Smooth muscle cell (in vitro differentiated cells): ENCODE data around the gene CYGB. TPM values are rescaled to one million over a fixed set of nuclear protein-coding genes. Genes with fewer than 3 reads are reported as not detected.
"Not testable (repeated sequence)": the region's sequence is repeated elsewhere in the genome, so short reads cannot be mapped to it uniquely, and the experiment has no call there.

ENCODE experiments used
- DNase-seq: peaks from one replicate; lab custom pipeline; 2025; ENCODE audit not compliant: unreplicated experiment; lab: John Stamatoyannopoulos, UW
- H2AFZ ChIP-seq: fragments of 200-600 bp; sonication (generic); 2 replicates; pipeline ENCODE4 v1.6.0; 2016; ENCODE audit warnings: antibody characterized with exemption, low read depth, mild to moderate bottlenecking
- H3F3A ChIP-seq: fragments of 200-600 bp; sonication (generic); 2 replicates; pipeline ENCODE4 v1.6.0; 2017; ENCODE audit warnings: antibody characterized with exemption, low read depth
- H3K27ac ChIP-seq: fragments of 200-600 bp; sonication (generic); 2 replicates; pipeline ENCODE4 v1.5.1; 2016; ENCODE audit warnings: low read depth, mild to moderate bottlenecking
- H3K27me3 ChIP-seq: fragments of 200-600 bp; sonication (generic); 2 replicates; pipeline ENCODE4 v1.6.1; 2016; ENCODE audit warnings: low read depth, mild to moderate bottlenecking
- H3K36me3 ChIP-seq: fragments of 200-600 bp; sonication (generic); 2 replicates; pipeline ENCODE4 v1.5.1; 2016; ENCODE audit warnings: low read depth
- H3K4me1 ChIP-seq: fragments of 200-600 bp; sonication (generic); 2 replicates; pipeline ENCODE4 v1.5.1; 2016; ENCODE audit warnings: low read depth
- H3K4me2 ChIP-seq: fragments of 200-600 bp; sonication (generic); 2 replicates; pipeline ENCODE4 v1.6.0; 2016; ENCODE audit warnings: mild to moderate bottlenecking
- H3K4me3 ChIP-seq: fragments of 200-600 bp; sonication (generic); 2 replicates; pipeline ENCODE4 v1.5.1; 2016; ENCODE audit warnings: mild to moderate bottlenecking
- H3K79me2 ChIP-seq: fragments of 200-600 bp; sonication (generic); 2 replicates; pipeline ENCODE4 v1.6.0; 2016; ENCODE audit warnings: low read depth, mild to moderate bottlenecking
- H3K9ac ChIP-seq: fragments of 200-600 bp; sonication (generic); 2 replicates; pipeline ENCODE4 v1.6.0; 2016; ENCODE audit warnings: low read depth
- H3K9me3 ChIP-seq: fragments of 200-600 bp; sonication (generic); replicated peaks from 2 replicates; pipeline ENCODE4 v1.5.1; 2016; ENCODE audit warnings: low read depth
- H4K20me1 ChIP-seq: fragments of 200-600 bp; sonication (generic); 2 replicates; pipeline ENCODE4 v1.6.0; 2016; ENCODE audit warnings: low read depth
- CTCF ChIP-seq: fragments of 200-600 bp; sonication (generic); IDR thresholded peaks from 2 replicates; pipeline ENCODE4 v1.5.1; 2017; ENCODE audit warnings: borderline replicate concordance, mild to moderate bottlenecking, antibody characterized with exemption; ENCODE audit not compliant: insufficient read depth, poor library complexity, severe bottlenecking
- WGBS: methylation state at CpG from one replicate; pipeline ENCODE4 v1.1.7; 2016; ENCODE audit warnings: low lambda C conversion rate; 5-methylcytosine and 5-hydroxymethylcytosine counted together
- polyA plus RNA-seq: library from polyadenylated mRNA; unstranded; fragments of >200 nt; fragmentation: Nextera tagmentation; extraction: Ambion mirVana; gene quantifications from 2 replicates; pipeline ENCODE4 v1.2.1, GENCODE V29; 2016
- total RNA-seq: library from RNA; depleted of rRNA; stranded (reverse); fragments of >200 nt; gene quantifications from 2 replicates; pipeline ENCODE4 v1.2.3, GENCODE V29; 2014

The CYGB gene
- total and polyA plus RNA-seq, 2 experiments from 2014 or later: 13.9 to 22.2 TPM

DNA sequence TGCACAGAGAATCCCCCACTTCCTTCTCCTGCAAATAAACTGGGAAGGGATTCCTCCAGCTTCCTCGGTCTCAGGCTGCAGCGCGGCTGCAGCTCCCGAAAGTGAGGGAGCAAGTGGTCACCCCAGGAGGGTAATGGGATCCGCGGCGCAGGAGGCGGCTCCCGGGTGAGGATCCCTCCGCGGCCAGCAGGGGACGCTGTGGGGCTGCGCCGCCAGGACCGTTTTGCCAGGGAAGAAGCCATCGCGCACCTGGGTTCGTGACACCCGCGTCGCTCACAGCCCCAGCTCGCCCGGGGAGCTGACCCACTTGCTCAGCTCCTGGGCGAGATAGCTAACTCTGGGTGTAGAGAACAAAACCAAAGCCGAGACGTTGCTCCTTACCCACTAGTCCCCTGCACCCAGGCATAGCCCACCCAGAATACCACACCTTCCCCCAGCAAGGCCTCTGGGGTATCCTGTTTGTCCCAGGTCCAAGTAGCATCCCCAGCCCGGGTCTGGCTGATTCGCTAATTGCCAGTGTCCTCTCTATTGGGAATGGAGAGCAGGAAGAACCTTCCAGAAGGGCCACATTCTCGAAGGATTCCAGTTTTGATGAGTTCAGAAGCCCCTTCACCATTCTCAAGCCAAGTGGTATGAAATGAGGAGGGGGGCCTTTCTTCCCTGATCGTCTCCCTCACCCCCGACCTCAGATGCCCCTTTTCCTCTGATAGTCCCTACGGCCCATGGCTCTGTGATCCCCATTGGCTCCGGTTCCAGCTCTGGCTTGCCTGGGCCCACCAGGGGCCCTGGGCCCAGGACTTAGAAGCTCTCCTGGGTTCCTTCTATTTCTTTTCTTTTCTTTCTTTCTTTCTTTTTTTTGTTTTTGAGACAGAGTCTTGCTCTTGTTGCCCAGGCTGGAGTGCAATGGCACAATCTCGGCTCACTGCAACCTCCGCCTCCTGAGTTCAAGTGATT is 14.1 kb downstream of the CYGB start:
- Histone ChIP-seq H3F3A (no peaks in the 10 kb centered on the region), H3K4me1 (peaks cover 9% of the 10 kb centered on the region), H2AFZ (no peak overlapping the region), H3K79me2 (no peaks in the 10 kb centered on the region), H3K9ac (no peak overlapping the region), H3K9me3 (no peaks in the 10 kb centered on the region), H3K27me3 (no peaks in the 10 kb centered on the region), H3K36me3 (no peaks in the 10 kb centered on the region), H3K4me3 (no peak overlapping the region), H3K27ac (no peak overlapping the region), H4K20me1 (no peaks in the 10 kb centered on the region), H3K4me2 (peak overlapping the region; percentile 74)
- 25% methylated on average over 35 of the region's 35 CpGs for WGBS
- peak; percentile 59 for DNase-seq
- peak; percentile 99 for TF ChIP-seq CTCF

DNA sequence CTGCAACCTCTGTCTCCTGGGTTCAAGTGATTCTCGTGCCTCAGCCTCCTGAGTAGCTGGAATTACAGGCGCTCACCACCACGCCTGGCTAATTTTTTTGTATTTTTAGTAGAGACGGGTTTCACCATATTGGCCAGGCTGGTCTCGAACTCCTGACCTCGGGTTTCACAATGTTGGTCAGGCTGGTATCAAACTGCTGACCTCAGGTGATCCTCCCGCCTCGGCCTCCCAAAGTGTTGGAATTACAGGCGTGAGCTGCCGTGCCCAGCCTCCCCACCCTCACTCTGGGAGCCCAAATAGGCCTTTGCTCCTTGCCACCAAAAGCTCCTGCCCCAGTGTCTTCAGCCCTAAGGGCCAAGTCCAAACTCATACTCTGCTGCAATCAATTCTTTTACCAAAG is 15.8 kb downstream of the CYGB start:
- H3K4me3 ChIP-seq, H3K4me1 ChIP-seq, H3K4me2 ChIP-seq, H3K27me3 ChIP-seq, H3K79me2 ChIP-seq, H3K27ac ChIP-seq, H4K20me1 ChIP-seq, DNase-seq, H2AFZ ChIP-seq, H3K9me3 ChIP-seq, H3K36me3 ChIP-seq, H3K9ac ChIP-seq, H3F3A ChIP-seq: not testable (repeated sequence)
- WGBS: 90% methylated on average over 10 of the region's 10 CpGs

GRCh38 chr17:76521262-76521661 is 16.2 kb downstream of the CYGB start:
- no peak overlapping the region for H3K4me2 ChIP-seq
- no peaks in the 10 kb centered on the region for H3K4me1 ChIP-seq
- no peak overlapping the region for H2AFZ ChIP-seq
- no peaks in the 10 kb centered on the region for H3F3A ChIP-seq
- no peaks in the 10 kb centered on the region for H3K9me3 ChIP-seq
- no peak overlapping the region for H3K27ac ChIP-seq
- no peaks in the 10 kb centered on the region for H3K36me3 ChIP-seq
- no peak for DNase-seq
- no peaks in the 10 kb centered on the region for H3K27me3 ChIP-seq
- TF ChIP-seq CTCF: no peak
- H4K20me1 ChIP-seq: no peaks in the 10 kb centered on the region
- H3K4me3 ChIP-seq: no peak overlapping the region
- WGBS: 92% methylated on average over 7 of the region's 7 CpGs
- no peaks in the 10 kb centered on the region for H3K79me2 ChIP-seq
- no peak overlapping the region for H3K9ac ChIP-seq

- H3K4me2 ChIP-seq: no peak overlapping the region
- no peak for DNase-seq
- H3K79me2 ChIP-seq: no peaks in the 10 kb centered on the region
- no peaks in the 10 kb centered on the region for H3K9me3 ChIP-seq
- H3K9ac ChIP-seq: no peak overlapping the region
- H3K4me3 ChIP-seq: no peak overlapping the region
- H3K27me3 ChIP-seq: no peaks in the 10 kb centered on the region
- 87% methylated on average over 14 of the region's 15 CpGs for WGBS
- no peak overlapping the region for H2AFZ ChIP-seq
- no peak overlapping the region for H3K27ac ChIP-seq
- H3K36me3 ChIP-seq: no peaks in the 10 kb centered on the region
- no peak for TF ChIP-seq CTCF
- no peaks in the 10 kb centered on the region for H3K4me1 ChIP-seq
- no peaks in the 10 kb centered on the region for H4K20me1 ChIP-seq
- no peaks in the 10 kb centered on the region for H3F3A ChIP-seq
Observed at GRCh38 chr17:76519048-76519966, 18.2 kb downstream of the CYGB start.
